ENCODE measurements around the gene GRB10.
"Not testable (repeated sequence)": the region's sequence is repeated elsewhere in the genome, so short reads cannot be mapped to it uniquely, and the experiment has no call there.

Gene GRB10

DNA sequence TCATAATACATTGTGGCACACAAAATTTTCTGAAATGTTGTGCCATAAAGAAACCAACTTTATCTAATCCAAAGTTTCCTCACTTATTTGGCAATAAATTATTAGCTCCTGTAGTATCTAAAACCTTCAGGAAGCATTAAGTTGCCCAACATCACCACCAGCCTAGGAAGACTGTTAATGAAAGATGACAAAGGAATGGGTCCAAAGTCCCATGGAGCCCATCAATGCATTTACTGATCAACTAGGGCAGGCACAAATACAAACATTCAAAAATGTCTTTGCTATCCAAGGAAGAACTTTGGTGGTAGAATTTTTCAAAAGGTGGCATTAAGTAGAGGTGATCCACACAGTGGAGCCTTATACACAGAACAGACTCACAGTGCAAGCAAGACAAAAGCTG is 4.5 kb downstream of the GRB10 start:
- H3K27ac ChIP-seq (ENCODE audit: low read length): no peak overlapping the region
- no peaks in the 10 kb centered on the region for H3K27me3 ChIP-seq (ENCODE audit: low read depth, low read length)
- H3K79me2 ChIP-seq (ENCODE audit: low read length): no peaks in the 10 kb centered on the region
- H3K4me1 ChIP-seq (ENCODE audit: low read length): no peaks in the 10 kb centered on the region
- no peak overlapping the region for H3K4me3 ChIP-seq (ENCODE audit: low read length)
- H2AFZ ChIP-seq (ENCODE audit: low read depth, low read length): no peak overlapping the region
- no peak for TF ChIP-seq CTCF (IDR thresholded peaks at IDR 0.05; ENCODE audit: low read depth, low read length)
- TF ChIP-seq EZH2phosphoT487 (IDR thresholded peaks at IDR 0.05; ENCODE audit: low read depth): no peak
- H3K9me3 ChIP-seq (ENCODE audit: insufficient read depth, low read length): no peaks in the 10 kb centered on the region
- H3K9ac ChIP-seq (ENCODE audit: low read length): no peak overlapping the region
- no peaks in the 10 kb centered on the region for H3K36me3 ChIP-seq (replicated peaks; ENCODE audit: low read depth, low read length)
- H4K20me1 ChIP-seq (ENCODE audit: insufficient read depth, low read length): no peaks in the 10 kb centered on the region
- no peak overlapping the region for H3K4me2 ChIP-seq (ENCODE audit: low read length)

GRCh38 chr7:50775836-50776235 is 6.9 kb downstream of the GRB10 start:
- no peak overlapping the region for H3K4me2 ChIP-seq (ENCODE audit: low read length)
- H3K4me1 ChIP-seq (ENCODE audit: low read length): no peaks in the 10 kb centered on the region
- no peaks in the 10 kb centered on the region for H3K79me2 ChIP-seq (ENCODE audit: low read length)
- no peaks in the 10 kb centered on the region for H3K9me3 ChIP-seq (ENCODE audit: insufficient read depth, low read length)
- H3K9ac ChIP-seq (ENCODE audit: low read length): no peak overlapping the region
- no peaks in the 10 kb centered on the region for H4K20me1 ChIP-seq (ENCODE audit: insufficient read depth, low read length)
- H3K36me3 ChIP-seq (replicated peaks; ENCODE audit: low read depth, low read length): no peaks in the 10 kb centered on the region
- H3K4me3 ChIP-seq (ENCODE audit: low read length): no peak overlapping the region
- no peak overlapping the region for H2AFZ ChIP-seq (ENCODE audit: low read depth, low read length)
- no peak overlapping the region for H3K27ac ChIP-seq (ENCODE audit: low read length)
- H3K27me3 ChIP-seq (ENCODE audit: low read depth, low read length): no peaks in the 10 kb centered on the region; the same call in 1 of the 2 replicates
- no peak for TF ChIP-seq EZH2phosphoT487 (IDR thresholded peaks at IDR 0.05; ENCODE audit: low read depth)
- TF ChIP-seq CTCF (IDR thresholded peaks at IDR 0.05; ENCODE audit: low read depth, low read length): no peak

DNA sequence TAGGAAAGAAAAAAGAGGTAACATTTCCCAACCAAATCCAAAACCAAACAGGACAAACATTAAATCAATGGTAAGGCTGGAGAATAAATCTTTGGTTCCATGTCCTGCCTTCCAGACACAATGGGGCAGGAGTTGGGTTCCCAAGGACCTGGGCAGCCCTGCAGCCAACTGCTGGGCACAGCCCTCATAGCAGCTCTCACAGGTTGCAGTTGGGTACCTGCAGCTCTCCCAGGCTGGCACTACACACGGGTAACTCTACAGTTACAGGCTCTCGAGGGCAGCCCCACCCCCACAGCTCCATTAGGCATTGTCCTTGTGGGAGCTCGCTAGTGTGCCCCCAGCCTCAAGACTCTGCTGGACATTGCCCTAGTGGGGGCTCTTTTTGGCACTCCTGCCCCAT is 7.5 kb downstream of the GRB10 start:
- H3K27me3 ChIP-seq (ENCODE audit: low read depth, low read length): no peaks in the 10 kb centered on the region; the same call in 1 of the 2 replicates
- H3K4me3 ChIP-seq (ENCODE audit: low read length): no peak overlapping the region
- H2AFZ ChIP-seq (ENCODE audit: low read depth, low read length): no peak overlapping the region
- H3K36me3 ChIP-seq (replicated peaks; ENCODE audit: low read depth, low read length): no peaks in the 10 kb centered on the region
- no peaks in the 10 kb centered on the region for H4K20me1 ChIP-seq (ENCODE audit: insufficient read depth, low read length)
- H3K9me3 ChIP-seq (ENCODE audit: insufficient read depth, low read length): no peaks in the 10 kb centered on the region
- H3K4me1 ChIP-seq (ENCODE audit: low read length): no peaks in the 10 kb centered on the region
- no peak overlapping the region for H3K4me2 ChIP-seq (ENCODE audit: low read length)
- no peak overlapping the region for H3K9ac ChIP-seq (ENCODE audit: low read length)
- no peaks in the 10 kb centered on the region for H3K79me2 ChIP-seq (ENCODE audit: low read length)
- TF ChIP-seq EZH2phosphoT487 (IDR thresholded peaks at IDR 0.05; ENCODE audit: low read depth) (no peak), CTCF (IDR thresholded peaks at IDR 0.05; ENCODE audit: low read depth, low read length) (no peak)
- H3K27ac ChIP-seq (ENCODE audit: low read length): no peak overlapping the region

- no peaks in the 10 kb centered on the region for H3K79me2 ChIP-seq (ENCODE audit: low read length)
- TF ChIP-seq CTCF (IDR thresholded peaks at IDR 0.05; ENCODE audit: low read depth, low read length) (no peak), EZH2phosphoT487 (IDR thresholded peaks at IDR 0.05; ENCODE audit: low read depth) (no peak)
Measured at GRCh38 chr7:50774319-50774718, 8.4 kb downstream of the GRB10 start.

DNA sequence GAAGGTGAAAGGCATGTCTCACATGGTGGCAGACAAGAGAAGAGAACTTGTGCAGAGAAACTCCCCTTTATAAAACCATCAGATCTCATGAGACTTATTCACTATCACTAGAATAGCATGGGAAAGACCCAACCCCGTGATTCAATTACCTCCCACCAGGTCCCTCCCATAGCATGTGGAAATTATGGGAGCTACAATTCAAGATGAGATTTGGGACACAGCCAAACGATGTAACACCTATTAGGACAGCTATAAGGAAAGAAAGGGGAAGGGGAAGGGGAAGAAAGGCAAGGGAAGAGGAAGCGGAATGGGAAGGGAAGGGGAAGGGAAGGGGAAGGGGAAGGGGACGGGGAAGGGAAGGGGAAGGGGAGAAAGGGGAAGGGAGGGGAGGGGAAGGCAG is 9.6 kb downstream of the GRB10 start:
- not testable (repeated sequence) for H3K4me1 ChIP-seq (ENCODE audit: low read length); H4K20me1 ChIP-seq (ENCODE audit: insufficient read depth, low read length); H3K79me2 ChIP-seq (ENCODE audit: low read length); H3K4me2 ChIP-seq (ENCODE audit: low read length); H2AFZ ChIP-seq (ENCODE audit: low read depth, low read length); H3K36me3 ChIP-seq (replicated peaks; ENCODE audit: low read depth, low read length); H3K27ac ChIP-seq (ENCODE audit: low read length); H3K27me3 ChIP-seq (ENCODE audit: low read depth, low read length); H3K9ac ChIP-seq (ENCODE audit: low read length); H3K9me3 ChIP-seq (ENCODE audit: insufficient read depth, low read length); H3K4me3 ChIP-seq (ENCODE audit: low read length)

More at GRCh38 chr7:50774319-50774718, 8.4 kb downstream of the GRB10 start:
- H3K4me3 ChIP-seq (ENCODE audit: low read length): no peak overlapping the region
- H3K4me1 ChIP-seq (ENCODE audit: low read length): no peaks in the 10 kb centered on the region
- no peaks in the 10 kb centered on the region for H3K36me3 ChIP-seq (replicated peaks; ENCODE audit: low read depth, low read length)
- no peaks in the 10 kb centered on the region for H3K9me3 ChIP-seq (ENCODE audit: insufficient read depth, low read length)
- H3K9ac ChIP-seq (ENCODE audit: low read length): no peak overlapping the region
- no peaks in the 10 kb centered on the region for H4K20me1 ChIP-seq (ENCODE audit: insufficient read depth, low read length)
- no peaks in the 10 kb centered on the region; the same call in 1 of the 2 replicates for H3K27me3 ChIP-seq (ENCODE audit: low read depth, low read length)
- no peak overlapping the region for H3K27ac ChIP-seq (ENCODE audit: low read length)
- no peak overlapping the region for H2AFZ ChIP-seq (ENCODE audit: low read depth, low read length)
- no peak overlapping the region for H3K4me2 ChIP-seq (ENCODE audit: low read length)
